Pons (tissue), 1 donor: ENCODE measurements around the gene ROCK1.
"Not testable (repeated sequence)": the region's sequence is repeated elsewhere in the genome, so short reads cannot be mapped to it uniquely, and the experiment has no call there.

ENCODE experiments used
- DNase-seq: peaks from one replicate; pipeline ENCODE4 v3.0.0-alpha.2; 2016; ENCODE audit warnings: low spot score

Gene ROCK1

DNA sequence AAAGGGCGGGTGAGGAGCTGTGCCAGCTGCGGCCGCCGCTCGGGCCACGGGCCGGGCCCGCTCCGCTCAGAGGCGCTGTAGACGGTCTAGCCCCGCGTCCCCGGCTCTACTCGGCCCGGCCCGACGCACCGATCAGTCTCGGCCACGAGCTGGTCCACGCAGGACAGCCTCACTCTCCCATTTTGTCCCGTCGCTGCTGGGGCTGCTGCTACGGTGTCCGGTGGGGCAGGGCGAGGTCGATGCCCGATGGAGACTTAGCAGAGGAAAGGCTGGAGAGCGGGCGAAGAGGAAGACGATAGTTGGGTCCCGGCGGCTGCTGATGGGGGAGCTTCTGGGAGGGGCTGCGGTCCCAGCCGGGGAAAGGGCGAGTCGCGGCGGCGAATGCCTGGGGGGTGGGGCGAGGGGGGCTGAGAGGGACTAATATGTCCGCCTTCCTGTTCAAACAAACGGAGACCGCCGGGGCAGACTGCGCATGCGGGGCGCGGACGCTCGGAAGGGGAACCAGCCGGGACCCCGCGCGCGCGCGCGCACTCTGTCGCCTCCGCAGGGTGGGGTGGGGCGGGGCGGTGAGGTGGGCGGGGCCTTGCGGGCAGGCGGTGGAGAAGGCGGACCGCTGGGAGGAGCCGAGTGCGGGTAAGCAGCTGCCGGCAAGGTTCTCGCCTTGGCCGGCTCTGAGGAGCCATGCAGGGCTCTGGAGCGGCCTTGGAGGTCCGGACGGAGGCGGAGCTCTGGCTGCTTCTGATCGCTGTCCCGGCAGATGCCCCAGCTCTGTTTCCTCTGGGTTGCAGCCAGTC lies at the start of gene ROCK1:
Gene ROCK1 (minus strand): TSS at position 468 of the 794 bp plus-strand sequence. CDS start 903 bp downstream, outside the sequence.
- DNase-seq: peak; percentile 92

DNA sequence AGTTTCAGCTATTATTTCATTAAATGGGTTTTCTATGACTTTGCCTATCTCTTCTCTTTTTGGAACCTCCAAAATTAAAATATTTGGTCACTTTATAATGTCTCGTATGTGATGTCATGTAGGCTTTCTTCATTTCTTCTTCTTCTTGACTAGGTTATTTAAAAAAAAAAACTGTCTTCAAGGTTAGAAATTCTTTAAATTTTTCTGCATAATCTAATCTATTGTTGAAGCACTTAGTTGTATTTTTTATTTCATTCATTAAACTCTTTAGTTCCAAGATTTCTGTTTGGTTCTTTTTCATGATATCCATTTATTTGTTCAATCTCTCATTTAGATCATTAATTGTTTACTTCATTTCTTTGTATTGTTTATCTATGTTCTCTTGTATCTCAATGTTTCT lies 43.8 kb upstream of the ROCK1 start:
- no peak for DNase-seq

DNA sequence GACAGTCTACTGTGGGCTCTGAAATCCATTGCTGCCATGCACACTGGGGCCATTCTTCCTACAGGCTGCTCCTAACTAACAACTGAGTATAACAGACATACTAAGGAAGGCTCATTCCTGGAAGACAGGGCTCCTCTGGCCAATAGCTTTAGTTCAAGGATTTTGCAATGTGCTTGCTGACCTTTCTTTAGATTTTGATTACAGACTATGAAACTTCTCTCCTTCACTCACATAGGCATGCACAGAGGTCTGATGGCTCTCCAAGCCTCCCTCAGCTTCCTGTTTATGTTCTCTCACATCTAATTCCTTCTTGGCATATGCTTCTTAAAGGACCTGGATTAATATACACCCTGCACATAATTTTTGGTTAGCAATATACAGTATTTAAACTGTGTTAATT lies 34.4 kb upstream of the ROCK1 start:
- DNase-seq: no peak

DNA sequence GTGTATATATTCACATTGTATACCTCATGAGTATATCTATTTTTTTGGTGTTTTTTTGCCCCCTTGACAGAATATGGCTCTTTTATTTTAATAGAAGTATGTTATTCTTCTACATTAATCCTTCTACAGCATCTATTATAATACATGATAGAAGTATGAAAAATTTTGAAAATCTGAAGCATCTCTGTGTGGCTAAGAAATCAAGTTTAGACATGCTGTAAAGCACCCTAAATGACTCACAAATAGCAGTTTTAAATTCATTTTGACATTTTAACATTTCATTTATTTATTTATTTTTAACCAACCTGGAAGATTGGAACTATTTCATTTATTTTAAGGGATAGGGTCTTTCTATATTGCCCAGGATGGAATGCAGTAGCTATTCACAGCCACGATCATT lies 33.8 kb upstream of the ROCK1 start:
- DNase-seq: no peak

DNA sequence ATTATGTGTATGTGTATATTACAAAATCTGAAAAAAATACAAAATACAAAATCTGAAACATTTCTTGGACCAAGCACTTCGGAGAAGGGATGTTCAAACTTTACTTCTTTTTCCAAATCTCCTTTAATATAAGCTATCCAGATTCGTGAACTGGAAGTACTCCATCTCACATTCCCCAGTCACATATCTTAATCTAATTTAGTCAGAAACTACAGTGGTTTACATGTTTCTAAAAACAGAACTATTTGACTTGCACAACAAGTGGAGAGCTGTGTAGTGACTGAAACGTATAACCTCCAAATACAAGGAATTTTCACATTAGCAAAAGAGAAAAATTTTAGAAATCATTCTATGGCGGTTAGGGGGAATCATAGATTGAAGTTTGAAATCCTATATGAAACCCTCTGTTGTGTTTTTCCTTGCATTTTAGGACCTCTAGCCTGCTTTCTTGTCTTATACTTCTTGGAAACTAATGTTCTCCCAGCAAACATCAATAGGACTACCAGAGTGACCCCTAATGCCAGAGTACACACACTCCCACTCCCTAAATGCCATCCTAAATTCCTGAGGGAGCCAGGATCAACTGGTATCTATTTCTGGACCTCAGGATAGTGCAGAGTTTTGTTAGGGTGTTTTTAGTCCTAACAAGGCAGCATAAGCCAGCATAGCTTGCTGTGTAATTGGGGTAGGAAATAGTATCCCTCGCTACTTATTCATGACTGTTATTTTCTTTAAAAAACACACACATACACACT lies 30.2 kb upstream of the ROCK1 start:
- DNase-seq: no peak

DNA sequence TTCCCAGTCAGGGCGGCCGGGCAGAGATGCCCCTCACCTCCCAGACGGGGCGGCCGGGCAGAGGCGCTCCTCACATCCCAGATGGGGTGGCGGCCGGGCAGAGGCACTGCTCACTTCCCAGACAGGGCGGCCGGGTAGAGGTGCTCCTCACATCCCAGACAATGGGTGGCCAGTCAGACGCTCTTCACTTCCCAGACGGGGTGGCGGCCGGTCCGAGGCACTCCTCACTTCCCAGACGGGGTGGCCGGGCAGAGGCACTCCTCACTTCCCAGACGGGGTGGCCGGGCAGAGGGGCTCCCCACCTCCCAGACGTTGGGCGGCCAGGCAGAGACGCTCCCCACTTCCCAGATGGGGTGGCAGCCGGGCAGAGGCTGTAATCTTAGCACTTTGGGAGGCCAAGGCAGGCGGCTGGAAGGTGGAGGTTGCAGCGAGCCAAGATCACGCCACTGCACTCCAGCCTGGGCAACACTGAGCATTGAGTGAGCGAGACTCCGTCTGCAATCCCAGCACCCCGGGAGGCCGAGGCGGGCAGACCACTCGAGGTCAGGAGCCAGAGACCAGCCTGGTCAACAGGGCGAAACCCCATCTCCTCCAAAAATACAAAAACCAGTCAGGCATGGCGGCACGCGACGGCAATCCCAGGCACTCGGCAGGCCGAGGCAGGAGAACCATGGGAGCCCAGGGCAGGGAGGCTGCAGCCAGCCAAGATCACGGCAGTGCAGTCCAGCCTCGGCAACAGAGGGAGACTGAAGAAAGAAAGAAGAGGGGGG lies 26.3 kb upstream of the ROCK1 start:
- not testable (repeated sequence) for DNase-seq

DNA sequence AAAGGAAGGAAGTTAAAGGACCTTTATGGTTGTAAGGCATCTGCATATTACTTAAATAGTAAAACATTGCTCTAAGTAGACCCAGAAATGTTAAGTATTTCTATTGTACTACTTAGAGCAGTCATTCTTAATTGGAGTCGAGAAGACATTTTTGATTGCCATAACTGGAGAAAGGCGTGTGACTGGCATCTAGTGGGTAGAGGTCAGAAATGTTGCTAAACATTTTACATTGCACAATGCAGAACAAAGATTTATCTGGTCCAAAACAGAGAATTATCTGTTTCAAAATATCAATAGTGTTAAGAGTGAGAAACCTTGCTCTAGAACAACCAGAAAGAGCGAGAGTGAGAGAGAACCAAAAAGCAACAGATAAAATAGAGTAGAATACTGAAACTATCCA lies 23.3 kb upstream of the ROCK1 start:
- DNase-seq: peak; percentile 40

DNA sequence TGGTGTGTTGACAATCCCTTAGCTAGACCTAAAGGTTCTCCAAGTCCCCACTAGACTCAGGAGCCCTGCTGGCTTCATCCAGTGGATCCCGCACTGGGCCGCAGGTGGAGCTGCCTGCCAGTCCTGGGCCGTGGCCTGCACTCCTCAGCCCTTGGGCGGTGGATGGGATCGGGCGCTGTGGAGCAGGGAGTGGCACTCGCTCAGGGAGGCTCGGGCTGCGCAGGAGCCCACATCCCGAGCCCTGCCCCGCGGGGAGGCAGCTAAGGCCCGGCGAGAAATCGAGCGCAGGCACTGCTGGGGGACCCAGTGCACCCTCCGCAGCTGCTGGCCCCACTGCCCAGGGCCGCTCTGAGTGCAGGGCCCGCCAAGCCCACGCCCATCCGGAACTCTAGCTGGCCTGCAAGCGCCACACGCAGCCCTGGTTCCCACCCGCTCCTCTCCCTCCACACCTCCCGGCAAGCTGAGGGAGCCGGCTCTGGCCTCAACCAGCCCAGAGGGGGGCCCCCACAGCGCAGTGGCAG lies 20.8 kb upstream of the ROCK1 start:
- no peak for DNase-seq

DNA sequence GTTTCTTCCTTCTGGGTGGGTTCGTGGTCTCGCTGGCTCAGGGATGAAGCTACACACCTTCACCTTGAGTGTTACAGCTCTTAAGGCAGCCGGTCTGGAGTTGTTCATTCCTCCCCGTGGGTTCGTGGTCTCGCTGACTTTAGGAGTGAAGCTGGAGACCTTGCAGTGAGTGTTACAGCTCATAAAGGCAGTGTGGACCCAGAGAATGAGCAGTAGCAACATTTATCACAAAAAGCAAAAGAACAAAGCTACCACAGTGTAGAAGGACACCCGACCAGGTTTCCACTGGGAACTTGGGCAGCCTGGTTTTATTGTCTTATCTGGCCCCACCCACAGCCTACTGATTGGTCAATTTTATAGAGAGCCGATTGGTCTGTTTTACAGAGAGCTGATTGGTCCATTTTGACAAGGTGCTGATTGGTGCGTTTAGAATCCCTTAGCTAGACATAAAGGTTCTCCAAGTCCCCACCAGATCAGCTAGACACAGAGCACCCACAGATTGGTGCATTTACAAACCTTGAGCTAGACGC lies 20.1 kb upstream of the ROCK1 start:
- DNase-seq: no peak

DNA sequence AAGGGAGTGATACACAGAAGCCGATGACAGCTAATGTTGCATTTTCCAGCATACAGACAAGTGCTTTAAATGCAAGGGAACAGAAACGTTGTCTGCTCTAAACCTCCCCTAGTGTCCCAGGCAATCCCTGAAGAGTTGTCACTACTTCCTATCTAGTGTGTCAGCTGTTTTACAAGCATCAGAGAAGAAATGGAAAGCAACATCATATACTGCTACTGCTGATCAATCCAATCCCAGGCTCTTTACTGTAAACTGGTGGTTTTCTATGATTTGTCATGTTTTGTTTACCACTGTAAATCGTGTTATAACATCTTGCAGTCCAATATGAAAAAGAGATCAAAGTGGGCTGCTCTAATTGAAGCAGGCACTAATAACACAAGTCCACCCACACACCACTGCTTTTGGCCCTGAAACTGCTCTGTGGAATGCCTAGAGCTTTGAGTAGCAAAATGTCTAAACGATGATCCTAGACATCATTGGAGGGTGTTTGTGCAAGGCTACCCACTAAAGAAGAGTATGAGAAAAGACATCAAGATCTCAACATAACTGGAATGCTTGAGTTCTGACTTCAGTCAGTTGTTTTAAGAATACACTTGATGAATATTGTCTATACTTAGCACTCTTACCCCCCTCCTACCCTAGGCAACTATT lies 18.1 kb upstream of the ROCK1 start:
- DNase-seq: no peak

DNA sequence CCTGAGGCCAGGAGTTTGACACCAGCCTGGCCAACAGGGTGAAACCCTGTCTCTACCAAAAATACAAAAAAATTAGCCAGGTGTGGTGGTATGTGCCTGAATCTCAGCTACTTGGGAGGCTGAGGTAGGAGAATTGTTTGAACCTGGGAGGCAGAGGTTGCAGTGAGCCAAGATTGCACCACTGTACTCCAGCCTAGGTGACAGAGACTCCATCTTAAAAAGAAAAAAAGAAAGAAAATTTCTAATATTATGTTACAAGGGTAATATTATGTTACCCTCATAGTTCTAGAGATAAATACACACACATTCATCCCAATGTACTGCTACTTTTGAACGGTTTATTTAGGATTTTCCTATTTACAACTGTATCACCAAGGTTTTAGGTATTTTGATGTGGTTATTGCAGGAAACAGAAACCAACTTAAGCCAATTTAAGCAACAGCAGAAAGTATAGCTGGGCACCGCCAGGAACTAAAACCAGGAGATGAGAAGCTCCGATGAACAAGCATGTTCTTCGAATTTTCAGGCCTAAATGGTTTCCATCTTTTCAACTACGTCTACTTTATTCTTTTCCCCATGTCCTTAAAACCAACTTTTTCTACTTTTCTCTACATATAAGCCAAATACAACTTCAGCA lies 11.8 kb upstream of the ROCK1 start:
- DNase-seq: no peak

DNA sequence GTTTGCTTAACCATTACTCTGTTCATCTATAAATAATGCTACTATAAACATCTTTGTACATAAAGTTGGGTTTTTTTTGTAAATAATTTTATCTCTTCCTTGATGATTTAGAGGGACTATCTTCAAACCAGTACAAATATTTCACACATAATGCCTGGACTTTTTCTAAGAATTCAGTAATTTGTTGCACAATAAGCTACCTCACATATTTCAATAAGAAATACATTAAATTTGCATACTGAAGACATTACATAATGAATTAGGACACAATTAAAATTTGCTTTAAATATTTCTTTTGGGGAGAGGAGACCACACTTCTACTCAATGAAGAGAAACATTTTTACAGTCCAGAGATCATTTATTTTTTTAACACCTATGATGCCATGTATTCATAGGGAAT lies 7.2 kb upstream of the ROCK1 start:
- no peak for DNase-seq

DNA sequence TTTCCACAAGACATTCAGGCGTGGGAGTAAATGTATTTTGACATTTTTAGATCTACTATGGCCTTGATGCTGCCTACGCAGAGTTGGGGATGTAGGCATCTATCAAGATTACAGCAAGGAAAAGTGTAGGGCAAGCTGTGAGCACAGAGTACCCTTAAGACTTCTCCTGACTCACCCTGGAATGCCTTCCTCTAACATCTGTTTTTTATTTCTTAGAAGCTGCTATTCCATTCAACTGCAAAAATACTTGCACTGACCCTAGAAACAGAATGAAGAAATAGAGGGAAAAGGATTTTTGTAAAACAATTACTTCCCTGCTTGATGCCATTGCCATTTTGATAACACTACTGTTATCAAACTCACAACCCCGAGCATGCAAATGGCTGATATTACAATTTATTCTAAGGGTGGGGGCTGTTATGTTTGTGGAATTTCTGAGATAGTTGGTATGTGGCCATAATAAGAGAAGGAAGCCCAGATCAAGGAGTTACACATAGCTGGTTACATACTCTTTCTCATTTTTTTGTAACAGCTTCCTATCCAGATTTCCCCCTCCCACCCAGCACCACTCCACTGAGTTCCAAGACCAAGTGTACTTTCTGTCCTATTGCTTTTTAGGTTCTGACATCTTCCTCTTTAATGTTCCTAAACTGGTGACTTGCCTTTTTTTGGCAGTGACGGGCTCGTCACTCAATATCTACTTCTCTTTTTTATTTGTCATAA lies 6.0 kb upstream of the ROCK1 start:
- DNase-seq: peak; percentile 48

DNA sequence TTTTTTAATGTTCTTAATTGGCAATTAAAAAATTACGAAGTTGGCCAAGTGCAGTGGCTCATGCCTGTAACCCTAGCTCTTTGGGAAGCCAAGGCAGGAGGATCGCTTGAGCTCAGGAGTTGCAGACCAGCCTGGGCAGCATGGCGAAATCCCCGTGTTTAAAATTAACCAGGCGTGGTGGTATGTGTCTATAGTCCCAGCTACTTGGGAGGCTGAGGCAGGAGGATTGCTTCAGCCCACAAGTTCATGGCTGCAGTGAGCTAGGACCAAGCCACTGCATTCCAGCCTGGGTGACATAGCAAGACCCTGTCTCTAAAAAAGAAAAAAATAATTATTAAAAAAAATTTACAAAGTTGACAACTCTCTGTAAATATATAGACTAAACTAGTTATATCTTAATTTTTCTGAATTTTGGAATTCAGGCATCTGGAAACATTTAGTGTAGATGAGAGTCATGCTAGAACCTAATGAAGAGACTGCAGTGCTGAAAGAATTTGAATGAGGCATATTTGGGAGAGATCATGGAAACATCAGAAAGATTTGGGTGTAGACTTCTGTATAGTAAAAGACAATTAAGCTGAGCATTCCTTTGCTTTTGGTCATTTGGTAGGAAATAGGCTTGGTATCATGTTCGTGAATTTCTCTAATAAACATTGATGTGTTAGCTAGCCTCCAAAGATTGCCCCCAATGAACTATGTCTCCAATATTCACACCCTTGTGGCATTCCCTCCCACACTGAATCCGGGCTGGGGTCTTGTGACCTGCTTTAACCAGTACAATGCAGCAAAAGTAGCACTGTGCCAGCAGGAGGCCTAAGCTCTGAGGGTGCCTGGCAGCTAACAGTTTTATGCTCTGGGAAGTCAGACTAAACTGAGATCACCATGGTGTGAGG lies 4.2 kb upstream of the ROCK1 start:
- no peak for DNase-seq

DNA sequence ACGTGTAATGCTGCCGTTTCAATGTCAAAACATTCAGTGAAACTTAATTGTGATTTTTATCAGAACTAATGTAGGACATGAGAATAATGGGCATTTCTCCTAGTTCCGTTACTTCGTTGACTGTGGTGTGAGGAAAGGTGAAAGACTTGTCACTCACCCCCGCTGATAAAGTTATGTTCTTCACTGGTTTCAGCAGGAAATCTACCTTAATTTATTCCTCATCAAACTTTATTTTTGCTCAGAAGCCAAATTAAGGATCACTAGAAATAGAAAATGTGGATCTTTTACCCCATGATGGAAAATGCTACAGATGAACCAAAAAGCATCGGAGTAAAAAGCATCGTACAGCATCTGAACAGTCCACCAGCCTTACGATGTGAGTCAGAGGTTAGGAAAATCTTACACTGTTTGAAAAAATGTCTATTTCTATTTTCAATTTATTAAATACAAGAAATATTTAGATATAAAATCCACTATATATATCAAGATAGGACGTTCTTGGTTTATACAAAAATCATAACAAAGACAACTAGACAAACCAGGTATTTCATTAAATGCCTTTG lies 1.0 kb upstream of the ROCK1 start:
- DNase-seq: no peak

DNA sequence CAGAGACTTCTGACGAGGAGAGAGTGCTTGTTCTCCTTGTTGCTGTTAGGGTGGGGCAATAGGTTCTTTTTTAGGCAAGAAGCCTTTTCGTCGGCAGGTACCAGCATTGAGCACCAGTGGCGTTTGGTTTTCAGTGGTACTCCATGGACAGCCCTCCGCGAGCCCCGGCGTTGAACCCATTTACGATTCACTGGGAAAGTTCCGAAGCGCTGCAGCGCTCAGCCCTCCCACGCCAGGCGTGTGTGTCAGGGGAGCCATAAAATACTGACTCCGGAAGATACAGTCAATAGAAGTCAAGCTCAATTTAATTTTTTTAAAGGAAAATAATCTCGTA lies 494 bp upstream of the ROCK1 start:
- DNase-seq: no peak

DNA sequence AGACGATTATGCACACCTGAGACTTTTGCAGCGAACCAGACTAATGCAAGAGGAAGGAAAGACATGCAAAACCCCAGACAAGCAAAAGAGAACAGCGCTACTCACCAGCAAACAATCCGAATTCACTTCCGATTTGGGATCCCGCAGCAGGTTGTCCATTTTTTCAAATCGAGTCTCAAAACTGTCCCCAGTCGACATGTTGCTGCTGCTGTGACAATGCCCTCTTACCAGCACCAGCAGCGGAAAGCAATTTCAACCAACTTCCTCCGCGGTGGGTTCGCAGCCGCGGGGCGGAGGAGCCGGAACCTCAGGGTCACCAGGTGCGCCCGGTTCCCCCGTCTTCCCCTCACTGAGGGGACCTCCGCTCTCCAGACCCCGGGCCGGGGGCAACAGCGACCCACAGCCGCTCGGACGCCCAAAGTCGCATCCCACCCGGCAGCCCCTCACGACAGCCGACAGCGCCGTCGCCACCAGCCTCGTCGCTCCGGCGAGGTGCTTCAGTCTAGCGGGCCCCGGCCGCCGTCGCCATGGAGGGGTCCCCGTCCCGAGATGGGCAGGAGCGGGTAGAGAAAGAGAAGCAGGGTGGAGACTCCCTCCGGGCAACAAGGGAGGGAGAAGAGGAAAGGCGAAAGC lies 784 bp downstream of the ROCK1 start:
- DNase-seq: peak; percentile 47

DNA sequence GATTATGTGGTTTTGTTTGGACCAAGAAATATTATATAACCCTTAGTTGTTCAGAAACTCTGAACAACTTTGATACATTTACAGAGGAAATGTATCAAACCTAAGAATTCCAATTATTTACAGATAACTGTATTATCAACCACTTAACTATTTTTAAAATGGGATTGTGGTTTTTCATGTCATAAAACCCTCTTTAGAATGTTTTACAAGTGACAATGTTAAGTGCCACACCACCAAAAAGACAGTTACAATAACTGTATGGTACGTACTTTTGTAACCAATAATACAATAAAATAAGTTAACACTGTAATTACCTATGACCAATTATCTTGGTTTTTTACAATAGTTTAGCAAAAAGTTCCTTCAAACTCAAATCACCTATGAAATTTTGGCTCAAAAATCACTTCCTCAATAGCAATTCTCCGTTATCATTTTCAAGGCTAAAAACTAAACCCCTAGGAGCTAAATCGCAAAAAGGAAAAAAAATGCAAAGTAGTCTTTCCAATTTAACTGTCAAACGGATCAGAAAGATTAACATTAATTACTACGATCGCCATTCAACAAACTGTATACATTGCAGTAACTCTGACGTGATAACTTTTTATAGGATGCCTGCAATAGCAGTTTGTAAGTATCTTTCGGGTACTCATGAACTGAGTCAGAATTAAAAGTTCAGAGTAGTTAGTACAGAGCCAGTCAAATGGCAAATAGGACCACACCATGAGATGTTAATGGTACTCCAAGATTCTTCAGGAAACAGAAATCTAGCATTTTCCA lies 1.5 kb downstream of the ROCK1 start:
- DNase-seq: no peak
